RCC 7860 (cell line): ENCODE measurements around the gene MFAP2.

Experiments
- DNase-seq: peaks from one replicate; pipeline ENCODE4 v3.0.0-alpha.2; 2015; ENCODE audit warnings: low spot score
- FAIRE-seq: peaks from 2 replicates; lab custom pipeline; 2012; peaks lifted over from hg19 to GRCh38; lab: Jason Lieb, UNC

MFAP2 gene

GRCh38 chr1:17008208-17008855, 27.9 kb upstream of the MFAP2 start:
- no peak for FAIRE-seq
- no peak for DNase-seq

- no peak for FAIRE-seq
- no peak for DNase-seq
These were observed 26.7 kb upstream of the MFAP2 start for GRCh38 chr1:17007121-17007520.

DNA sequence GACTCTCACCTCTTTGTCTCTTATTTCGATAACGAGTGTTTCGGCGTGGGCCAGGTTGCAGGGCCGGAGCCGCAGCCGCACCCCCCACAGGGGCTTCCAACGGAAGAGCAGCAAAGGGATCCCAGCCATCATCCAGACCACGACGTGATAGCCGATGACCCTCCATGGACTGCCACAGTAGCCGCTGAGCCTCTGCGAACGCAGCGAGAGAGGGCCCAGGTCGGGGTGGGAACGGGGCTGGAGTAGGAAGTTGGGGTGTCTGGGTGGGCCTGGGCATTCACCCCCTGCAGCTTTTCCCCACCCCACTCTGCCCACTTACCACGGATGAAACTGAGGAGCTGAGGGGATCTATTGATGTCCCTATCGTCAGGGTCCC, 24.9 kb upstream of the MFAP2 start:
- DNase-seq (no peak), FAIRE-seq (no peak)

GRCh38 chr1:17004466-17005364, 24.3 kb upstream of the MFAP2 start:
- no peak for DNase-seq
- FAIRE-seq: no peak

DNA sequence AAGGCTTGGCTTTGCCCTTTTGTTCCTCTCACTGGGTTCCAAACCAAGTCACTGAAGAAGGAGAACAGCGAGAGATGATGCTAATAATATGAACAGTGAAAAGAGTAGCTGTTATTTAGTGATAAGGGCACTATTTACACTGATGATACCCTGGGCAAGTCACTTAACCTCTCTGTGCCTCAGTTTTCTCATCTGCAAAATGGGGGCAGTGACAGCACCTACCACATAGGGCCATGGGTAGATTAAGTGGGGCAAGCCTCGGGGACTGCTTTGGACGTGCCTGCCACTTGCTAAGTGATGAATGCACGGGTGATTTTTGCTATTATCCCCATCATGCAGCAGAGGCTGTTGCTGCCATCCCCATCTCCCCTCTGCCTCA, 22.1 kb upstream of the MFAP2 start:
- FAIRE-seq: no peak

GRCh38 chr1:17001760-17002523, 21.5 kb upstream of the MFAP2 start:
- DNase-seq: no peak

More for the DNA sequence above, 22.1 kb upstream of the MFAP2 start:
- DNase-seq: no peak

GRCh38 chr1:16999863-17000262, 19.4 kb upstream of the MFAP2 start:
- DNase-seq (no peak), FAIRE-seq (no peak)

More at GRCh38 chr1:17001760-17002523, 21.5 kb upstream of the MFAP2 start:
- no peak for FAIRE-seq

DNA sequence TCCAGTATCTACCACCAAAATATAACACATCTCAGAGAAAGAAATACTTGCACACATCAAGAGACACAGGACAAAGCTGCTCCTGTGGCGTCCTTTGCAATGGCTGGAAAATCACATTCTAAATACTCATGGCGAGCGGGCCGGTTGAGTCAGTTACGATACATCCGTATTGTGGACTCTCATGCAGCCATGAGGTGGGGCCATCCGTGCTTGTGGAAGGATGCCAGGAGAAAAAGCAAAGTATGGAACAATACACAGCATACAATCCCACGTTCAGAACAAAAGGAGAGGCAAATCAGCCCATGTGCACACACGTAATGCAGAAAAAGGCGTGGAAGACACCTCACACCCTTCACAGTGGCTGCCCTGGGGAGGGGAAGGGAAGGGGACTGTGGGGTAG, 18.2 kb upstream of the MFAP2 start:
- FAIRE-seq: no peak
- DNase-seq: no peak

GRCh38 chr1:16996845-16997244, 16.4 kb upstream of the MFAP2 start:
- no peak for FAIRE-seq
- DNase-seq: no peak

DNA sequence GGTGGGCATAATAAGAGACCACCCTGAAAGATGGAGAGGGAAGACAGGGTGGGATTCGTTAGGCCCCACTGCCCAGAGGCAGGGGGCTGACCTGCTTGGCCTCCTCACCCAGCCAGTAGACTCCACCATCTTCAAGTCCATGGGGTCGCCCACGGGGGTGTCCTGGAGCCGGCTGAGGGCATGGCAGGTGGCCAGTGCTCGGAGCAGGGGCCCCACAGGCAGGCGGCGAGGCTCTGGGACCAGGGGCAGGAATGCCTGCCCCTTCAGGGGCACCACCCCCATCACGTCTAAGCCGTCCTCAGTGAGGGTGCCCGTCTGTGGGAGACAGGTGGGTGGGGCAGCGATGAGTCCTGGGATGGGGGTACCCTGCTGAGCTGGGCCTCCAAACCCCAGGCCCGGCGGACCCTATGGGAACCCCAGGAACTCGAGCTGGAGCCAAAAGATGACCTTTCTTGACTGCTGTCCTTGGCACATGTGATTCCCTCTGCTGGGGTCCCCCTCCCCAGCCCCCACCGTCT, 13.2 kb upstream of the MFAP2 start:
- DNase-seq (no peak), FAIRE-seq (no peak)

GRCh38 chr1:16992675-16993074, 12.3 kb upstream of the MFAP2 start:
- no peak for FAIRE-seq
- no peak for DNase-seq

GRCh38 chr1:16992102-16992501, 11.7 kb upstream of the MFAP2 start:
- FAIRE-seq (no peak), DNase-seq (no peak)

GRCh38 chr1:16991571-16991970, 11.2 kb upstream of the MFAP2 start:
- DNase-seq (no peak), FAIRE-seq (no peak)

DNA sequence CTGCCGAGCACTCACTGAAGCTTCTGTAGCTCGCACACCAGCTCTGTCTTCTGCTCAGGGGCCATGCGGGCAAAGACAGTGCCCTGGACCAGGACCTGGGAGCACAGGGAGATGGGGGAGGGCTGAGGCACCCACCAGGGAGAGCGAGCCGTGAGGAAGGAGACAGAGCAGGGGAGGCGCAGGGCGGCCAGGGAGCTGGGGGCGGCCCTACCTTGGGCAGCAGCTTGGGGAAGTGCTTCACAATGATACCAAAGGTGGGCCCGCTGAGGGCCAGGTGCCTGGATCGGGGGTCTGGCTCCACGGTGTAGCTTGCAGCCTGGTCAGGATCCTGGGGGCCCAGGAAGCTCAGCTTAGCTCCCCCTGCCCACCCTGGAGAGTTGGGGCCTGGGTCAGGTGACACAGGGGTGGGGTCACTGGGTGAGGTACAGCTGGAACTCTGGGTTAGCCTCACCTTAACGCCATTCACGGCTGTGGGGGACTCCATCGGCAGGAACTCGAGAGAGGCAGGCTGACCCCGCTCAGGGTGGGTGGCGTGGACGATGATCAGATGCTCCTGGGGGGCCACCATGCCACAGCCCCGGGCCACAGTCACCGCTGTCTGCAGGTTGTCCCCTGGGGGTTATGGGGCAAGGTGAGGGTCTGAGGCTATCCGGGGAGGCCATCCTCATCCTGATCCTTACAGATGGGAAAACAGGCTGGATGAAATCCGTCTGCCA, 9.4 kb upstream of the MFAP2 start:
- no peak for DNase-seq
- no peak for FAIRE-seq

DNA sequence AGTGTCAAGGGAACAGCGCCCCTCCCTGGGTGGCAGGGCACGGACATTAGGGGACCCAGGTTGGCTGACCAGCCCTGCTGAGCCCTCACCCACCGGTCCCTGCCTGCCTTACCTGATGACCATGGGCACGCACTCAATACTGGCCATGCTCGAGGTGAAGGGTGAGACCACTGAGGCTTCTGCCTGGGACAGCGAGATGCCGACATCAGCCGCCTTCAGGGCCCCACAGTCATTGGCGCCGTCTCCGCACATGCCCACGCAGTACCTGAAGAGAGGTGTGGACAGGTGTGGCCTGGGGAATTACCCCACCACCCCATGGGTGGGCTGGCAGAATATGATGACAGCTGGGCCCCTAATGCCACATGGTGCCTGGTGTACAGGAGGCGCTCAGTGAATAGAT, 7.8 kb upstream of the MFAP2 start:
- FAIRE-seq: no peak
- no peak for DNase-seq

GRCh38 chr1:16986962-16987361, 6.5 kb upstream of the MFAP2 start:
- DNase-seq: no peak
- FAIRE-seq: no peak

DNA sequence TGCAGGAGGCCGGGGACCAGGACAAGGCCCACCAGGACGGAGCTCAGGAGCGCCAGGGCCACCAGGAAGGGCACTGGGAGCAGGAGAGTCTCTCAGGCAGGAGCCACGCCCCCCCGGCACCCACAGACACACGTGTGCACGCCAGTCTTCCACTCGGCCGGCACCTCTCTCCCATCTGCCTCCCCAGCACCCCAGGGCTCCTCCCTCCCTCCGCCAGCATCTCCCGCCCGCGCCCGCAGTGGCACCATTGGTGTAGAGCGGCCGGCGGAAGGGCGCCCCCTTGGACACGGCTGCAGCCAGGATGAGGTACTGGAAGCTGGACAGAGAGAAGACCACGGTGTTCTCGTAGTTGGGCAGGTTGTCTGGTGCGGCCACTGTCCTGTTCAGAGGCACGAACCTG, 6.1 kb upstream of the MFAP2 start:
- FAIRE-seq (no peak), DNase-seq (no peak)

DNA sequence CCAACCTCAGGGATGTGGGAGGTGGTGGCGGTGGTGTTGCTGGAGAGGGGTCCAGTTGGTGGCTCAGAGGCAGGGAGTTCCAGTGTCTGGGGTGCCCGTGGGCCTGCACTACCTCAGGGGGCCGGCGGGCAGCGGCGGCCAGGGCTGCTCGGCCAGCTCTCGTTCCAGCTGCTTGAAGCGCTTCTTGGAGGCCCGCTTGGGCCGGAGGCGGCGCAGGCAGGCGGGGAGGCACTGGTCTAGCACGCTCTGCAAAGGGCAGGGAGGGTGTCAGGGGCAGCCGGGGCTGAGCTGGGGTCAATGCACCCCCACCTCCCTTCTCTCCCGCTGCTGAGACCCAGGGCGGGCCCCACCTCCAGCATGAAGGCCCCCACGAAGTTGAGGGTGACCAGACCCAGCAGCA, 5.7 kb upstream of the MFAP2 start:
- DNase-seq (no peak), FAIRE-seq (no peak)

GRCh38 chr1:16984717-16985116, 4.3 kb upstream of the MFAP2 start:
- DNase-seq (peak; percentile 60), FAIRE-seq (no peak)

- DNase-seq (no peak), FAIRE-seq (no peak)
These were observed 3.2 kb upstream of the MFAP2 start for GRCh38 chr1:16983649-16984048.

DNA sequence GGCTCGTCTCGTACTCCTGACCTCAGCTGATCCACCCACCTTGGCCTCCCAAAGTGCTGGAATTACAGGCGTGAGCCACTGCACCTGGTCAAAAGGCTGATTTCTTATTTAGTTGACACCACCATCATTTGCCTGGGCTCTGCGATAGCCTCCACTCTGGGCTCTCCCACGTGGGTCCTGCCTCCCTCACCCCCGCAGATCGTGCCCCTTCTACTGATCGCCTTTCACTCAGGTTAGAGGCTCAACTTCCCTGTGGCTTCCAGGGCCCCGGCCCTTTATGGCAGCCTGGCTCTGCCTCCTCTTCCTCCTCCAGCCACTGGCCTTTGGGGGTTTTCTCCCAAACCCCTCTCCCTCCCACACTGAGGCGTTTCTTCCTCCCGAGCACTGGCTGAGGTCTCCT, 2.5 kb upstream of the MFAP2 start:
- no peak for FAIRE-seq
- DNase-seq: no peak
